Stimulated activated CD4-positive, alpha-beta T cell treated with anti-CD3 and anti-CD28 coated beads, TNF-alpha, amount 100 ng/mL, for 48 hours (primary cell): ENCODE data around the gene KHDRBS1.
"Not testable (repeated sequence)": the region's sequence is repeated elsewhere in the genome, so short reads cannot be mapped to it uniquely, and the experiment has no call there.

Source experiments
- DNase-seq, 3 donors: peaks; one replicate each; pipeline ENCODE4 v3.0.0-alpha.2; 2020; ENCODE audit warnings: low read depth in 3 of 3

KHDRBS1 gene

GRCh38 chr1:32013386-32014198, at the start of gene KHDRBS1:
Gene KHDRBS1 (plus strand): TSS chr1:32013868. CDS start chr1:32013996, 128 bp downstream.
- peak; percentile 96 to 99 (median 97) for DNase-seq

GRCh38 chr1:31970873-31971272, 42.8 kb upstream of the KHDRBS1 start:
- no peak for DNase-seq

GRCh38 chr1:31976401-31976800, 37.3 kb upstream of the KHDRBS1 start:
- DNase-seq = no peak

GRCh38 chr1:31977385-31978131, 36.1 kb upstream of the KHDRBS1 start:
- DNase-seq = no peak

GRCh38 chr1:31978843-31979400, 34.7 kb upstream of the KHDRBS1 start:
- no peak for DNase-seq

- DNase-seq = no peak
These were observed 32.7 kb upstream of the KHDRBS1 start for GRCh38 chr1:31980835-31981455.

GRCh38 chr1:31981456-31981839, 32.2 kb upstream of the KHDRBS1 start:
- DNase-seq = no peak

- DNase-seq = no peak
These were observed 31.7 kb upstream of the KHDRBS1 start for GRCh38 chr1:31981972-31982371.

- peak in 2 of 3 donors; percentile 15 to 28 for DNase-seq
These were observed 29.0 kb upstream of the KHDRBS1 start for GRCh38 chr1:31984419-31985347.

GRCh38 chr1:31985430-31985829, 28.2 kb upstream of the KHDRBS1 start:
- no peak for DNase-seq

- no peak for DNase-seq
These were observed 26.5 kb upstream of the KHDRBS1 start for GRCh38 chr1:31987135-31987619.

GRCh38 chr1:31989964-31990363, 23.7 kb upstream of the KHDRBS1 start:
- no peak for DNase-seq

- DNase-seq = no peak
These were observed 22.5 kb upstream of the KHDRBS1 start for GRCh38 chr1:31991182-31991581.

- no peak for DNase-seq
These were observed 18.4 kb upstream of the KHDRBS1 start for GRCh38 chr1:31995263-31995662.

- DNase-seq = not testable (repeated sequence)
These were observed 17.5 kb upstream of the KHDRBS1 start for GRCh38 chr1:31996121-31996520.

GRCh38 chr1:32001863-32002262, 11.8 kb upstream of the KHDRBS1 start:
- no peak for DNase-seq

GRCh38 chr1:32002285-32002684, 11.4 kb upstream of the KHDRBS1 start:
- not testable (repeated sequence) for DNase-seq

- DNase-seq = no peak
These were observed 8.1 kb upstream of the KHDRBS1 start for GRCh38 chr1:32005522-32005921.

GRCh38 chr1:32007591-32007940, 6.1 kb upstream of the KHDRBS1 start:
- no peak for DNase-seq

GRCh38 chr1:32010246-32010645, 3.4 kb upstream of the KHDRBS1 start:
- no peak for DNase-seq
